ENCODE data around the gene NR2C2AP.
A peak's percentile ranks its signal among the peaks of the same experiment; 100 is the strongest.
"Not testable (repeated sequence)": the region's sequence is repeated elsewhere in the genome, so short reads cannot be mapped to it uniquely, and the experiment has no call there.

Gene NR2C2AP, protein sequence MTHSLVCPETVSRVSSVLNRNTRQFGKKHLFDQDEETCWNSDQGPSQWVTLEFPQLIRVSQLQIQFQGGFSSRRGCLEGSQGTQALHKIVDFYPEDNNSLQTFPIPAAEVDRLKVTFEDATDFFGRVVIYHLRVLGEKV

GRCh38 chr19:19203012-19203856, at the start of gene NR2C2AP:
TSS of gene NR2C2AP (minus strand) at chr19:19203414. CDS start at chr19:19203060, 354 bp downstream.
- DNase-seq, result peak; percentile 97

- DNase-seq, result no peak
Measured at GRCh38 chr19:19250196-19250801, 47.1 kb upstream of the NR2C2AP start.

GRCh38 chr19:19240476-19240875, 37.3 kb upstream of the NR2C2AP start:
- no peak for DNase-seq

DNA sequence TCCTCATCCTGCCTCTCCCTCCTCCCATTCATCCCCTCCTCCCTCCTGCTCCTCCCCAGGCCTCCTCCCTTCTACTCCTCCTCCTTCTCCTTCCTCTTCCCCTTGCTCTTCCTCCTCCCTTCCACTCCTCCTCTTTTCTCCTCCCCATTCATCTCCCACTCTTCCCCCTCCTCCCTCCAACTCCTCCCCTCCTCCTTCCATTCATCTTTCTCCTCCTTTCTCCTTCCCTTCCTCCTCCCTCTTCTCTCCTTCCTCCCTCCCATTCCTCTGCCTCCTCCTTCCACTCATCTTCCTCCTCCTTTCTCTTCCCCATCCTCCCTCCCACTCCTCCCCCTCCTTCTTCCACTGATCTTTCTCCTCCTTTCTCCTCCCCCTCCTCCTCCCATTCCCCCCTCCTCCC, 36.5 kb upstream of the NR2C2AP start:
- DNase-seq, result no peak

DNA sequence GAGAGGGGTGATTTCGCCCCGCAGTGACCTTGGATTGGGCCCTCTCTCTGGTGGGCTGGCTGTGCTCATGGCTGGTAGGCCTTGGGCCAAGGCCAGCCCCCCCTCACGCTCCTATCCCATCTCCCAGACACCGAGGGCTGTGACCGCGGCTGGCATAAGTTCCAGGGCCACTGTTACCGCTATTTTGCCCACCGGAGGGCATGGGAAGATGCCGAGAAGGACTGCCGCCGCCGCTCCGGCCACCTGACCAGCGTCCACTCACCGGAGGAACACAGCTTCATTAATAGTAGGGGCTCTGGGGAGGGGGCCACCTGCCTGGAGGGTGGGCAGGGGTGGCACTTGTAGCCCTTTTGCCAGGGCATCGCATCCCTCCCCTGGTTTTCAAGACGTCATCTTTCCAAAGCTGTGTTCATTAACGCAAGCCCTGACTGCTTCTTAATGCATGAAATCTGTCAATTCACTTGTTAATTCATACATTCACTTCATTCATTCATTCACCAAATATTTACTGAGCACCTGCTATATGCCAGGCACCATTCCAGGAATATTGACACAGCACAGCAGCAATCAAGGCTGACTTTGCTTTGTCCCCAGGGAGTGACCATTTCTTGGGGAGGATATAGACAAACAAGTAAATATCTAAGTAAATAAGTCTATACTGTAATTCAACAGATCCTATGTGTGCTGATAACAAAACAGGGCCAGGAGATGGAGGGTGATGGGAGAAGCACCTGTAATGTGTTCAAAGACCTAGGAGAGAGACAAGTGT, 35.1 kb upstream of the NR2C2AP start:
- no peak for DNase-seq

GRCh38 chr19:19236173-19236572, 33.0 kb upstream of the NR2C2AP start:
- no peak for DNase-seq

- no peak for DNase-seq
Measured at GRCh38 chr19:19234220-19234816, 31.1 kb upstream of the NR2C2AP start.

- no peak for DNase-seq
Measured at GRCh38 chr19:19232261-19232721, 29.1 kb upstream of the NR2C2AP start.

DNA sequence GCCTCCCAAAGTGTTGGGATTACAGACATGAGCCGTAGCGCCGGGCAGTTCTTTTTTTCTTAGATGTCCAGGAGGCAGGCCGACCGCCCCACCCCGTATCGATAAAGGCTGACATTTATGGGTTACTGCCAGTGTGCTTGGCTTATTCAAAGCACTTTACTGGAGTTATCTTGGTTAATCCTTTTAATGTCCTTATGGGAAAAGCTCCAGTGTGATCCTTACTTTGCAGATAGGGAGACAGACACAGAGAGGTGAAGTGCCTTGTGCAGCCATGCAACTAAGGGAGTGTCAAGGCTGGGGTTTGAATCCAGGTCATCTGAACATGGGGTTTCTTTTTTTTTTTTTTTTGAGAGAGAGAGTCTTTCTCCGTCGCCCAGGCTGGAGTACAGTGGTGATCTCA, 27.8 kb upstream of the NR2C2AP start:
- no peak for DNase-seq

DNA sequence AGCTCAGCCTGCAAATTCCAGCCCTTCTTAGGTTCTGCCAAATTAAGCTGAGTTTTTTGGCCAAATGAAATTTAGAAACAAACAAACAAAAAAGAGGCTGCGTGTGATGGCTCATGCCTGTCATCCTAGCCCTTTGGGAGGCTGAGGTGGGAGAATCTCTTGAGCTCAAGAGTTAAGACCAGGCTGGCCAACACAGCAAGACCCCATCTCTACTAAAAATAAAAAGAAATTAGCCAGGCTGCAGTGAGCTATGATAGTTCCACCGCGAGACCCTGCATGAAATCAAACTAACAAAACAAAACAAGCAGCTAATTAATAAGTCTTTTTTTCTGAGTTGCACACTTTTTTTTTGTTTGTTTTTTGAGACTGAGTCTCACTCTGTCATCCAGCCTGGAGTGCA, 26.5 kb upstream of the NR2C2AP start:
- DNase-seq, result no peak

DNA sequence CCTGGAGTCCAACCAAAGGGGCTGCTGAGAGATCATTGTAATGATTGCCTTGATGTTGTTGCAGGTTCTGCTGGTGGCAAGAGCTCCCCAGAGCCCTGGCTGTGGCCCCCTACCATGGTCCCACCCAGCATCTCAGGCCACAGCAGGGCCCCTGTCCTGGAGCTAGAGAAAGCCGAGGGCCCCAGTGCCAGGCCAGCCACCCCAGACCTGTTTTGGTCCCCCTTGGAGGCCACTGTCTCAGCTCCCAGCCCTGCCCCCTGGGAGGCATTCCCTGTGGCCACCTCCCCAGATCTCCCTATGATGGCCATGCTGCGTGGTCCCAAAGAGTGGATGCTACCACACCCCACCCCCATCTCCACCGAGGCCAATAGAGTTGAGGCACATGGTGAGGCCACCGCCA, 24.0 kb upstream of the NR2C2AP start:
- DNase-seq, result no peak

GRCh38 chr19:19226663-19227062, 23.4 kb upstream of the NR2C2AP start:
- DNase-seq, result no peak

- no peak for DNase-seq
Measured at GRCh38 chr19:19226204-19226603, 23.0 kb upstream of the NR2C2AP start.

DNA sequence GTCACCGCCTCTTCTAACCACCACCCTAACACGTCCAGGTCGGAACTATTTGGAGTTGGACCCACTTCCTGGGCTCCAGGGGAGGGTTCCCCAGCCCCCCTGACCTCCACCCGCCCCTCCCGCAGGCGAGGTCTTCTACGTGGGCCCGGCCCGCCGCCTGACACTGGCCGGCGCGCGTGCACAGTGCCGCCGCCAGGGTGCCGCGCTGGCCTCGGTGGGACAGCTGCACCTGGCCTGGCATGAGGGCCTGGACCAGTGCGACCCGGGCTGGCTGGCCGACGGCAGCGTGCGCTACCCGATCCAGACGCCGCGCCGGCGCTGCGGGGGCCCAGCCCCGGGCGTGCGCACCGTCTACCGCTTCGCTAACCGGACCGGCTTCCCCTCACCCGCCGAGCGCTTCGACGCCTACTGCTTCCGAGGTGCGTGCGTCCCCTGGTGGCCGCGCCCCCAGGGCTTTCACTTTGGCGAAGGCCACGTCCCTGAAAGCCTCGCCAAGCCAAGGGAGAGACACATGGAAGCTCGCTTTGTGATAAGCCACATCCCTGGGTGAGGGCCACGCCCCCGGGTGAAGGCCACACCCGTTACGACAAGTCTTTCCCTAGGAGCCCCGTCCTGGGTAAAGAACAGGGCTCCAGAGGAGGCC, 21.8 kb upstream of the NR2C2AP start:
- peak; percentile 85 for DNase-seq

GRCh38 chr19:19224150-19224851, 21.1 kb upstream of the NR2C2AP start:
- DNase-seq, result no peak

- no peak for DNase-seq
Measured at GRCh38 chr19:19223636-19224035, 20.4 kb upstream of the NR2C2AP start.

DNA sequence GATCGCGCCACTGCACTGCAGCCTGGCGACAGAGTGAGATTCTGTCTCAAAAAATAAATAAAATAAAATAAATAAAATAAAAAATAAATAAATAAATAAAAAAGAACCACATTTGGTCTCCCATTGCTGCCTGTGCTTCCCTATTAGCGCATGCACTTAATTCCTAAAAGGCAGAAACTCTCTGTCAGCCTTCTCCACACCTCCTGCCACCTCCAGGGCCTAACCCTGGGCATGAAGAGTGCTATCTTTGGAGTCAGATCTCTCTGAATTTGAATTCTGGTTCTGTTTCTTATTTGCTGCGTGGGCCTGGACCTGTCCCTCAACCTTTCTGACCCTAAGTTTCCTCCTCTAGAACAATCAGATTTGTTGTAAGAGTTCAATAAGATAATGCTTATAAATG, 19.8 kb upstream of the NR2C2AP start:
- DNase-seq, result no peak

GRCh38 chr19:19221000-19221399, 17.8 kb upstream of the NR2C2AP start:
- not testable (repeated sequence) for DNase-seq

DNA sequence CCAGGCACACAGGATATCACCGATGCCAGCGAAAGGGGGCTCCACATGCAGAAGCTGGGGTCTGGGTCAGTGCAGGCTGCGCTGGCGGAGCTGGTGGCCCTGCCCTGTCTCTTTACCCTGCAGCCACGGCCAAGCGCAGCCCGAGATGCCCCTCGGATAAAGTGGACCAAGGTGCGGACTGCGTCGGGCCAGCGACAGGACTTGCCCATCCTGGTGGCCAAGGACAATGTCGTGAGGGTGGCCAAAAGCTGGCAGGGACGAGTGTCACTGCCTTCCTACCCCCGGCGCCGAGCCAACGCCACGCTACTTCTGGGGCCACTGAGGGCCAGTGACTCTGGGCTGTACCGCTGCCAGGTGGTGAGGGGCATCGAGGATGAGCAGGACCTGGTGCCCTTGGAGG, 15.7 kb upstream of the NR2C2AP start:
- DNase-seq, result no peak

GRCh38 chr19:19217099-19217498, 13.9 kb upstream of the NR2C2AP start:
- DNase-seq, result no peak

GRCh38 chr19:19215792-19216191, 12.6 kb upstream of the NR2C2AP start:
- no peak for DNase-seq

GRCh38 chr19:19214892-19215291, 11.7 kb upstream of the NR2C2AP start:
- peak; percentile 30 for DNase-seq
